ENCODE measurements around the gene STAM. TPM values are rescaled to one million over a fixed set of nuclear protein-coding genes. Genes with fewer than 3 reads are reported as not detected.

Gene STAM
- total RNA-seq, 2 donors from 2014 or later = 16.5 to 16.8 TPM

- H3K36me3 ChIP-seq = no peaks in the 10 kb centered on the region
- no peaks in the 10 kb centered on the region for H3K9me3 ChIP-seq
- H3K9ac ChIP-seq (ENCODE audit: low read depth in 2 of 2, low read length in 2 of 2) = no peak overlapping the region
- intact Hi-C loops (cut with DNase I) = loop anchor here (2.0 kb wide), 1 partner anchor 137 kb away; no protein-coding TSS in a partner anchor
- H3K4me3 ChIP-seq = no peak overlapping the region
- DNase-seq = no peak
- H3K4me1 ChIP-seq = no peaks in the 10 kb centered on the region
- H3K27ac ChIP-seq = peak overlapping the region; percentile 40
- no peak for TF ChIP-seq CTCF (IDR thresholded peaks at IDR 0.05)
- no peaks in the 10 kb centered on the region for H3K27me3 ChIP-seq
Observed at GRCh38 chr10:17743437-17743836, 99.5 kb downstream of the STAM start.

GRCh38 chr10:17744341-17744861, 100.5 kb downstream of the STAM start:
- TF ChIP-seq CTCF (IDR thresholded peaks at IDR 0.05) = no peak
- Histone ChIP-seq H3K9ac (ENCODE audit: low read depth in 2 of 2, low read length in 2 of 2) (no peak overlapping the region), H3K9me3 (no peaks in the 10 kb centered on the region), H3K4me1 (no peaks in the 10 kb centered on the region), H3K4me3 (no peak overlapping the region), H3K27me3 (no peaks in the 10 kb centered on the region), H3K36me3 (no peaks in the 10 kb centered on the region), H3K27ac (peak overlapping the region; percentile 40)
- intact Hi-C loops (cut with DNase I) = no loop called here
- no peak for DNase-seq

GRCh38 chr10:17747883-17748550, 104.1 kb downstream of the STAM start:
- TF ChIP-seq CTCF (IDR thresholded peaks at IDR 0.05) = no peak
- no peak overlapping the region for H3K27ac ChIP-seq
- no peaks in the 10 kb centered on the region for H3K9me3 ChIP-seq
- H3K4me3 ChIP-seq = no peak overlapping the region
- no peak for DNase-seq
- intact Hi-C loops (cut with DNase I) = no loop called here
- H3K9ac ChIP-seq (ENCODE audit: low read depth in 2 of 2, low read length in 2 of 2) = no peak overlapping the region
- H3K27me3 ChIP-seq = no peaks in the 10 kb centered on the region
- no peaks in the 10 kb centered on the region for H3K4me1 ChIP-seq
- H3K36me3 ChIP-seq = no peaks in the 10 kb centered on the region

- H3K4me3 ChIP-seq = no peak overlapping the region
- H3K36me3 ChIP-seq = no peaks in the 10 kb centered on the region
- no peak for DNase-seq
- H3K4me1 ChIP-seq = no peaks in the 10 kb centered on the region
- H3K9me3 ChIP-seq = no peaks in the 10 kb centered on the region
- intact Hi-C loops (cut with DNase I) = no loop called here
- no peak overlapping the region for H3K9ac ChIP-seq (ENCODE audit: low read depth in 2 of 2, low read length in 2 of 2)
- H3K27ac ChIP-seq = no peak overlapping the region
- no peak for TF ChIP-seq CTCF (IDR thresholded peaks at IDR 0.05)
- H3K27me3 ChIP-seq = no peaks in the 10 kb centered on the region
Observed at GRCh38 chr10:17749890-17750289, 105.9 kb downstream of the STAM start.

- Histone ChIP-seq H3K9ac (ENCODE audit: low read depth in 2 of 2, low read length in 2 of 2) (peak within 1 kb of the TSS in 1 of 2 donors; percentile 84), H3K4me1 (no peaks in the 10 kb centered on the region), H3K4me3 (peak within 1 kb of the TSS; percentile 42), H3K27me3 (no peaks in the 10 kb centered on the region), H3K9me3 (no peaks in the 10 kb centered on the region), H3K27ac (peak within 1 kb of the TSS; percentile 83), H3K36me3 (no peaks in the 10 kb centered on the region)
- no peak for TF ChIP-seq CTCF (IDR thresholded peaks at IDR 0.05)
- DNase-seq = peak; percentile 71
- intact Hi-C loops (cut with DNase I) = no loop called here
Observed at GRCh38 chr10:17751781-17752445, 108.0 kb downstream of the STAM start, which contains the start of gene TMEM236. Gene TMEM236, plus strand, starts transcription at chr10:17752201. Its CDS starts 95 bp downstream, at chr10:17752296.
